HEK293T (cell line): ENCODE results near the gene TXNDC8.
A peak's percentile ranks its signal among the peaks of the same experiment; 100 is the strongest.

Experiments
- CTCF ChIA-PET: fragments of 350-600 bp; formaldehyde crosslinking; extraction: SDS; loops from one replicate; lab custom pipeline; 2021; ENCODE audit warnings: antibody characterized with exemption, inconsistent platforms; lab: Yijun Ruan, JAX
- POLR2A ChIA-PET: fragments of 350-600 bp; formaldehyde crosslinking; extraction: SDS; loops from one replicate; lab custom pipeline; 2020; ENCODE audit warnings: antibody characterized with exemption, inconsistent platforms; lab: Yijun Ruan, JAX
- DNase-seq: peaks from one replicate; pipeline ENCODE4 v3.0.0; 2012; ENCODE audit warnings: mixed read lengths; ENCODE audit errors: extremely low spot score
- ARNT ChIP-seq: fragments of 450-650 bp; IDR thresholded peaks from 2 replicates; pipeline ENCODE4 v1.6.1; 2017; ENCODE audit warnings: mild to moderate bottlenecking
- BHLHE40 ChIP-seq: fragments of 450-650 bp; IDR thresholded peaks from 2 replicates; pipeline ENCODE4 v1.6.1; 2016; ENCODE audit warnings: mild to moderate bottlenecking, moderate library complexity, borderline replicate concordance
- CTBP1 ChIP-seq: fragments of 450-650 bp; IDR thresholded peaks from 2 replicates; pipeline ENCODE4 v1.6.1; 2016; ENCODE audit warnings: borderline replicate concordance
- ELF4 ChIP-seq: fragments of 450-650 bp; IDR thresholded peaks from 2 replicates; pipeline ENCODE4 v1.6.1; 2017; ENCODE audit warnings: antibody characterized with exemption
- FOXA1 ChIP-seq: fragments of 450-650 bp; IDR thresholded peaks from 2 replicates; pipeline ENCODE4 v1.6.1; 2016; ENCODE audit warnings: mild to moderate bottlenecking
- FOXK2 ChIP-seq: fragments of 450-650 bp; IDR thresholded peaks from 2 replicates; pipeline ENCODE4 v1.6.1; 2016; ENCODE audit warnings: mild to moderate bottlenecking
- FOXM1 ChIP-seq: fragments of 450-650 bp; IDR thresholded peaks from 2 replicates; pipeline ENCODE4 v1.6.1; 2017; ENCODE audit warnings: mild to moderate bottlenecking, borderline replicate concordance
- HDGF ChIP-seq: fragments of 450-650 bp; IDR thresholded peaks from 2 replicates; pipeline ENCODE4 v1.6.1; 2017; ENCODE audit warnings: antibody characterized with exemption, borderline replicate concordance
- L3MBTL2 ChIP-seq: fragments of 450-650 bp; conservative IDR thresholded peaks from 2 replicates; pipeline ENCODE4 v1.6.1; 2016; ENCODE audit warnings: mild to moderate bottlenecking
- LEF1 ChIP-seq: fragments of 450-650 bp; IDR thresholded peaks from 2 replicates; pipeline ENCODE4 v1.6.1; 2017; ENCODE audit warnings: mild to moderate bottlenecking, borderline replicate concordance
- NFRKB ChIP-seq: fragments of 450-650 bp; IDR thresholded peaks from 2 replicates; pipeline ENCODE4 v1.6.1; 2016; ENCODE audit warnings: mild to moderate bottlenecking, moderate library complexity
- SP1 ChIP-seq: fragments of 450-650 bp; IDR thresholded peaks from 2 replicates; pipeline ENCODE4 v1.6.1; 2017
- SUZ12 ChIP-seq: fragments of 450-650 bp; IDR thresholded peaks from 2 replicates; pipeline ENCODE4 v1.6.1; 2016; ENCODE audit warnings: mild to moderate bottlenecking
- TARDBP ChIP-seq: fragments of 450-650 bp; IDR thresholded peaks from 2 replicates; pipeline ENCODE4 v1.6.1; 2016
- ZNF384 ChIP-seq: fragments of 450-650 bp; IDR thresholded peaks from 2 replicates; pipeline ENCODE4 v1.6.1; 2016
- TF ChIP-seq, protein P1 (sequence below): fragments of 450-650 bp; IDR thresholded peaks from 2 replicates; pipeline ENCODE4 v1.6.1; 2016

The TXNDC8 gene

DNA sequence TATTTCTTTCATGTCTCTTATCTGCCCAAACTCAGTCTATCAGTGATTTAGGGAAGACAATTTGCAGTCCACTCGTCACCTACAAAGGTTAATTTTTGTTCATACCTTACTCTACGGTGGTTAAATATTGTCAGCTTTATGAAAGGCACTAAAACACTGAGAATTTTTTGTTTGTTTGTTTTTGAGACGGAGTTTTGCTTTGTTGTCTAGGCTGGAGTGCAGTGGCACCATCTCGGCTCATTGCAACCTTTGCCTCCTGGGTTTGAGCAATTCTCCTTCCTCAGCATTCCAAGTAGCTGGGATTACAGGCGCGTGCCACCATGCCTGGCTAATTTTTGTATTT lies 55.0 kb downstream of the TXNDC8 start:
- POLR2A ChIA-PET, result interaction anchor here (0.9 to 1.7 kb wide), 2 partner anchors 26 kb away, joined by 4 read pairs; partner anchors contain the start of gene TXN
- TF ChIP-seq FOXM1 (no peak), LEF1 (no peak), NFRKB (no peak)
- CTCF ChIA-PET, result no interaction called here
- no peak for DNase-seq

DNA sequence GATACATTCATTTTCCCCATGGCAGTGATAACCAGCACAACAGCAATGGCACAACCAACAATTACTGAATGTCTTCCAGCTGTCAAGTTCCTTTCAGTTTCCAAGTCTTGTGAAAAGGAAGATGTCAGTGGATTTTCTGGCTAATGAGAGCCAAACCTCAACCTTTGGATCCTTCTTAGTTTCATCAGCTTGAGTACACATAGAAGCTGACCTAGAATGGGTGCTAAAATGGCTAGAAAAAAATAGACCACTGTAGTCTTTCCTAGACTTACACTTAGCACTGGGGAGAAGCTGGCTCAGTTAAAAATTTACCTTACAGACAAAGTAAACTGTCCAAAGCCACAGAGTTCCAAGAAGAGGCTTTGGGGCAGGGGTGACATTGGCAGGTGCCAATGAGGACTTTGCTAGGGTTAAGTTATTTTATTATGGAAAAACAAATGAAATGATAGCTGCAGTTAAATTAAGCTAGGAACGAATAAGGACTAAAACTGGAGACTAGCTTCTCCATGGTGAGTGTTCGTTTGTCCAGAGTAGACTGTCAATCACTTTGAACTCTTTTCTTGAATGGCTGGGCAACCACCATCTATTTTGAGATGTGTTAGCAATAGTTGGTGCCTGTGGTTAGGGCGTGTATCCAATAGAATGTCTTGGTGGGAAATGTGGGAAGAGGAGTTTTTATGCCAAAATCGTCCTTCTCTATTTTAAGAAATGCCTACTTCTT lies 55.5 kb downstream of the TXNDC8 start:
- DNase-seq, result no peak
- CTCF ChIA-PET, result no interaction called here
- POLR2A ChIA-PET, result interaction anchor here (0.9 kb wide), 1 partner anchor 26 kb away, joined by 4 read pairs; the partner anchor contains the start of gene TXN
- TF ChIP-seq HDGF, result no peak
- TF ChIP-seq, protein P1, sequence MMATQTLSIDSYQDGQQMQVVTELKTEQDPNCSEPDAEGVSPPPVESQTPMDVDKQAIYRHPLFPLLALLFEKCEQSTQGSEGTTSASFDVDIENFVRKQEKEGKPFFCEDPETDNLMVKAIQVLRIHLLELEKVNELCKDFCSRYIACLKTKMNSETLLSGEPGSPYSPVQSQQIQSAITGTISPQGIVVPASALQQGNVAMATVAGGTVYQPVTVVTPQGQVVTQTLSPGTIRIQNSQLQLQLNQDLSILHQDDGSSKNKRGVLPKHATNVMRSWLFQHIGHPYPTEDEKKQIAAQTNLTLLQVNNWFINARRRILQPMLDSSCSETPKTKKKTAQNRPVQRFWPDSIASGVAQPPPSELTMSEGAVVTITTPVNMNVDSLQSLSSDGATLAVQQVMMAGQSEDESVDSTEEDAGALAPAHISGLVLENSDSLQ, result peak; percentile 16; the same call in 1 of the 2 replicates

DNA sequence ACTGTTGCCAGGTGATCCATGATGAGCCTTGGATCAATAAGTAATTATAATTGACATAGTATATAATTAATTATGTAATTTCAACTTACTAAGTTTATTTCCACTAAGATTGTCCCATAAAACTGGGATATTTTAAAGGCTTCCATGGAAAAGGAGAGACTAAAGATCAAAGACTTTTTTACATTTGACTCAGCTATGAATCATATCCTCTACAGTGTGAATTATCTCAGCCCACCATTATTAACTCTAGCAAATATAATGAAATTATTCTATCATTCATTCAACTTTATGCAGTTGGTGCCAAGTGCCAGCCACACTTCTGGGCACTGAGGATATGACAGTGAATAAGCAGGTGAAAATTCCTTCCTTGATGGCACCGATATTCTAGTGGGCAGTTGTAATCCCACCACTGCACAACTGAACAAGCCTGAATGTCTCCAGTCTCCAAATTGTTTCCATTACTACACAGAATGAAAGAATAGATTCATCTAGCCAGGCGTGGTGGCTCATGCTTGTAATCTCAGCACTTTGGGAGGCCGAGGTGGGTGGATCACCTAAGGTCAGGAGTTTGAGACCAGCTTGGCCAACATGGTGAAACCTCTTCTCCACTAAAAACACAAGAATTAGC lies 59.5 kb downstream of the TXNDC8 start:
- TF ChIP-seq ARNT (no peak), NFRKB (no peak), FOXA1 (no peak), SUZ12 (no peak), FOXM1 (no peak), HDGF (no peak), ELF4 (no peak), BHLHE40 (no peak), FOXK2 (no peak), CTBP1 (no peak), LEF1 (no peak), ZNF384 (no peak)
- TF ChIP-seq, protein P1, result no peak
- DNase-seq, result no peak
- POLR2A ChIA-PET, result interaction anchor here (1.0 kb wide), 1 partner anchor 22 kb away, joined by 3 read pairs; the partner anchor contains the start of gene TXN
- CTCF ChIA-PET, result no interaction called here

- TF ChIP-seq ZNF384 (no peak), BHLHE40 (no peak)
- no peak for DNase-seq
- ChIA-PET POLR2A (no interaction called here), CTCF (no interaction called here)
Observed at GRCh38 chr9:110276781-110277180, 60.9 kb downstream of the TXNDC8 start.

- no peak for TF ChIP-seq ZNF384
- TF ChIP-seq NFRKB, result no peak
- no peak for TF ChIP-seq TARDBP
- TF ChIP-seq BHLHE40, result no peak
- TF ChIP-seq FOXK2, result no peak
- TF ChIP-seq SUZ12, result no peak
- no peak for TF ChIP-seq LEF1
- TF ChIP-seq L3MBTL2, result no peak
- TF ChIP-seq, protein P1, result no peak
- TF ChIP-seq CTBP1, result no peak
- TF ChIP-seq HDGF, result no peak
- no peak for TF ChIP-seq FOXM1
- TF ChIP-seq SP1, result no peak
- no peak for TF ChIP-seq ELF4
- no peak for TF ChIP-seq FOXA1
- no peak for TF ChIP-seq ARNT
- no peak for DNase-seq
- POLR2A ChIA-PET, result no interaction called here
- CTCF ChIA-PET, result no interaction called here
Observed at GRCh38 chr9:110270211-110270995, 67.3 kb downstream of the TXNDC8 start.

- DNase-seq, result no peak
- ChIA-PET POLR2A (no interaction called here), CTCF (no interaction called here)
- TF ChIP-seq SP1 (no peak), FOXK2 (no peak), L3MBTL2 (no peak), BHLHE40 (no peak), FOXM1 (no peak), LEF1 (no peak), HDGF (no peak), CTBP1 (no peak), FOXA1 (no peak), ELF4 (no peak), SUZ12 (no peak), ZNF384 (no peak), NFRKB (no peak), ARNT (no peak), TARDBP (no peak)
- TF ChIP-seq, protein P1, result no peak
Observed at GRCh38 chr9:110266795-110267194, 70.9 kb downstream of the TXNDC8 start.
